WTC11 (cell line): ENCODE measurements around the gene METTL4. TPM values are rescaled to one million over a fixed set of nuclear protein-coding genes. Genes with fewer than 3 reads are reported as not detected.

ENCODE experiments used
- ATAC-seq: fragments of 200-7000 bp; cut with Tn5 transposase; 2 replicates; pipeline ENCODE4 v1.10.0; 2021; ENCODE audit warnings: mild to moderate bottlenecking, moderate library complexity
- CTCF ChIA-PET: fragments of 300-600 bp; sonication (Branson Sonifier 250); formaldehyde crosslinking; loops from one replicate; lab custom pipeline; 2021; ENCODE audit warnings: antibody characterized with exemption; lab: Charles Lee
- POLR2A ChIA-PET: fragments of 350-600 bp; sonication (Branson Sonifier 250); formaldehyde crosslinking; loops from one replicate; lab custom pipeline; 2021; ENCODE audit warnings: antibody characterized with exemption; lab: Charles Lee
- DNase-seq: peaks from one replicate; pipeline ENCODE4 v3.0.0; 2021; ENCODE audit warnings: low spot score
- H3K27ac Mint-ChIP-seq: 2 replicates; pipeline ENCODE4 v1.8.0; 2021; ENCODE audit warnings: mixed read lengths
- H3K27me3 Mint-ChIP-seq: 2 replicates; pipeline ENCODE4 v1.8.0; 2021; ENCODE audit warnings: low read depth, mild to moderate bottlenecking, moderate library complexity, mixed read lengths
- H3K36me3 Mint-ChIP-seq: 2 replicates; pipeline ENCODE4 v1.8.0; 2021; ENCODE audit warnings: mixed read lengths
- H3K4me1 Mint-ChIP-seq: 2 replicates; pipeline ENCODE4 v1.8.0; 2022; ENCODE audit warnings: mixed read lengths
- H3K4me3 Mint-ChIP-seq: 2 replicates; pipeline ENCODE4 v1.8.0; 2021; ENCODE audit warnings: mild to moderate bottlenecking, moderate library complexity, mixed read lengths
- H3K9me3 Mint-ChIP-seq: 2 replicates; pipeline ENCODE4 v1.8.0; 2021; ENCODE audit warnings: mixed read lengths
- AR ChIP-seq: fragments of 250-450 bp; sonication (Bioruptor Pico); IDR thresholded peaks from 2 replicates; pipeline ENCODE4 v1.9.0; 2021; ENCODE audit warnings: mild to moderate bottlenecking
- ELF4 ChIP-seq: sonication (generic); formaldehyde crosslinking; IDR thresholded peaks from 2 replicates; pipeline ENCODE4 v1.8.1; 2022; ENCODE audit warnings: low read depth, mild to moderate bottlenecking, moderate library complexity, missing genetic modification reagents
- FOXK1 ChIP-seq: sonication (generic); formaldehyde crosslinking; IDR thresholded peaks from 2 replicates; pipeline ENCODE4 v1.8.0; 2022; ENCODE audit warnings: mild to moderate bottlenecking, moderate library complexity, missing genetic modification reagents
- HMGXB4 ChIP-seq: sonication (generic); formaldehyde crosslinking; IDR thresholded peaks from 2 replicates; pipeline ENCODE4 v1.8.1; 2023; ENCODE audit warnings: mild to moderate bottlenecking, moderate library complexity, missing genetic modification reagents
- NFE2L1 ChIP-seq: sonication (generic); formaldehyde crosslinking; IDR thresholded peaks from 2 replicates; pipeline ENCODE4 v1.8.1; 2023; ENCODE audit warnings: missing genetic modification reagents
- PRDM15 ChIP-seq: sonication (generic); formaldehyde crosslinking; IDR thresholded peaks from 2 replicates; pipeline ENCODE4 v1.8.0; 2022; ENCODE audit warnings: missing genetic modification reagents
- RORB ChIP-seq: fragments of 250-450 bp; sonication (Bioruptor Pico); IDR thresholded peaks from 2 replicates; pipeline ENCODE4 v1.9.0; 2021; ENCODE audit warnings: mild to moderate bottlenecking
- TEAD1 ChIP-seq: sonication (generic); formaldehyde crosslinking; IDR thresholded peaks from 2 replicates; pipeline ENCODE4 v1.8.0; 2022; ENCODE audit warnings: mild to moderate bottlenecking, missing genetic modification reagents
- TP53 ChIP-seq: sonication (generic); formaldehyde crosslinking; IDR thresholded peaks from 2 replicates; pipeline ENCODE4 v1.8.1; 2023; ENCODE audit warnings: mild to moderate bottlenecking, missing genetic modification reagents
- USF1 ChIP-seq: sonication (generic); formaldehyde crosslinking; IDR thresholded peaks from 2 replicates; pipeline ENCODE4 v1.8.0; 2022; ENCODE audit warnings: mild to moderate bottlenecking, missing genetic modification reagents
- ZBTB43 ChIP-seq: sonication (generic); formaldehyde crosslinking; IDR thresholded peaks from 2 replicates; pipeline ENCODE4 v1.8.1; 2023; ENCODE audit warnings: mild to moderate bottlenecking, missing genetic modification reagents
- ZNF121 ChIP-seq: sonication (generic); formaldehyde crosslinking; IDR thresholded peaks from 2 replicates; pipeline ENCODE4 v1.8.0; 2023; ENCODE audit warnings: missing genetic modification reagents
- ZNF138 ChIP-seq: sonication (generic); formaldehyde crosslinking; conservative IDR thresholded peaks from 2 replicates; pipeline ENCODE4 v1.8.1; 2022; ENCODE audit warnings: mild to moderate bottlenecking, moderate library complexity, missing genetic modification reagents
- ZNF219 ChIP-seq: sonication (generic); formaldehyde crosslinking; IDR thresholded peaks from 2 replicates; pipeline ENCODE4 v1.8.0; 2023; ENCODE audit warnings: missing genetic modification reagents, mild to moderate bottlenecking, borderline replicate concordance
- ZNF416 ChIP-seq: fragments of 250-450 bp; sonication (Bioruptor Pico); IDR thresholded peaks from 2 replicates; pipeline ENCODE4 v1.9.0; 2021; ENCODE audit warnings: mild to moderate bottlenecking, inconsistent platforms
- total RNA-seq: library from RNA; stranded (reverse); gene quantifications from 3 replicates; pipeline ENCODE4 v1.2.3, GENCODE V29; 2021
- TF ChIP-seq, protein P1 (sequence below): sonication (generic); formaldehyde crosslinking; IDR thresholded peaks from 2 replicates; pipeline ENCODE4 v1.8.0; 2023; ENCODE audit warnings: mild to moderate bottlenecking, missing genetic modification reagents
- TF ChIP-seq, protein P2 (sequence below): sonication (generic); formaldehyde crosslinking; IDR thresholded peaks from 2 replicates; pipeline ENCODE4 v1.8.0; 2022; ENCODE audit warnings: mild to moderate bottlenecking, missing genetic modification reagents

Gene METTL4
- total RNA-seq, 1 experiment from 2014 or later, result 9.8 TPM

DNA sequence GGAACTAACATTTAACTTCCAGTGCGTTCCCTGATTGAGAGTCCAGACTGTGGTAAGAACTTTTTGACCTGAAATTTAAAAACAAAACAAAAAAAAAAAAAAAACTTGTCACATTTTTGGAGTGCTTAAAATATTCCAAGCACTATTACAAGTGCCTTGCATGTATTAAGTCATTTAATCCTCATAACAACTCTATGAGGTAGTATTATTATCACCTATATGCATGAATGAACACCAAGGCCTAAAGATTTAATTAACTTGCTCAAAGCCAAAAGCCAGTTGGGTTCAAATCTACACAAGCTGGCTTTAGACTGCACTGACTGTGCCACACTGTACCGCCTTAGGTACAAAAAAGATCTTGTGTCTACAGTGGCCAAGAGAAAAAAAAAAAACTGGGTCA is 35.2 kb downstream of the METTL4 start:
- CTCF ChIA-PET, result interaction anchor here (1.6 kb wide), 1 partner anchor 432 kb away, joined by 5 read pairs; no protein-coding TSS in a partner anchor
- no peak overlapping the region for H3K27ac Mint-ChIP-seq
- H3K4me3 Mint-ChIP-seq, result no peak overlapping the region
- TF ChIP-seq PRDM15 (no peak), HMGXB4 (CRISPR knock-in tag) (no peak), ELF4 (CRISPR knock-in tag) (no peak), ZBTB43 (CRISPR knock-in tag) (no peak), TEAD1 (CRISPR knock-in tag) (no peak), ZNF121 (CRISPR knock-in tag) (no peak)
- TF ChIP-seq, protein P1, sequence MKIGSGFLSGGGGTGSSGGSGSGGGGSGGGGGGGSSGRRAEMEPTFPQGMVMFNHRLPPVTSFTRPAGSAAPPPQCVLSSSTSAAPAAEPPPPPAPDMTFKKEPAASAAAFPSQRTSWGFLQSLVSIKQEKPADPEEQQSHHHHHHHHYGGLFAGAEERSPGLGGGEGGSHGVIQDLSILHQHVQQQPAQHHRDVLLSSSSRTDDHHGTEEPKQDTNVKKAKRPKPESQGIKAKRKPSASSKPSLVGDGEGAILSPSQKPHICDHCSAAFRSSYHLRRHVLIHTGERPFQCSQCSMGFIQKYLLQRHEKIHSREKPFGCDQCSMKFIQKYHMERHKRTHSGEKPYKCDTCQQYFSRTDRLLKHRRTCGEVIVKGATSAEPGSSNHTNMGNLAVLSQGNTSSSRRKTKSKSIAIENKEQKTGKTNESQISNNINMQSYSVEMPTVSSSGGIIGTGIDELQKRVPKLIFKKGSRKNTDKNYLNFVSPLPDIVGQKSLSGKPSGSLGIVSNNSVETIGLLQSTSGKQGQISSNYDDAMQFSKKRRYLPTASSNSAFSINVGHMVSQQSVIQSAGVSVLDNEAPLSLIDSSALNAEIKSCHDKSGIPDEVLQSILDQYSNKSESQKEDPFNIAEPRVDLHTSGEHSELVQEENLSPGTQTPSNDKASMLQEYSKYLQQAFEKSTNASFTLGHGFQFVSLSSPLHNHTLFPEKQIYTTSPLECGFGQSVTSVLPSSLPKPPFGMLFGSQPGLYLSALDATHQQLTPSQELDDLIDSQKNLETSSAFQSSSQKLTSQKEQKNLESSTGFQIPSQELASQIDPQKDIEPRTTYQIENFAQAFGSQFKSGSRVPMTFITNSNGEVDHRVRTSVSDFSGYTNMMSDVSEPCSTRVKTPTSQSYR (CRISPR knock-in tag), result no peak
- TF ChIP-seq, protein P2, sequence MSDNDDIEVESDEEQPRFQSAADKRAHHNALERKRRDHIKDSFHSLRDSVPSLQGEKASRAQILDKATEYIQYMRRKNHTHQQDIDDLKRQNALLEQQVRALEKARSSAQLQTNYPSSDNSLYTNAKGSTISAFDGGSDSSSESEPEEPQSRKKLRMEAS (CRISPR knock-in tag), result no peak
- TF ChIP-seq, all 79 proteins: peak for 0
- ATAC-seq (no peak), DNase-seq (no peak)
- no peaks in the 10 kb centered on the region for H3K27me3 Mint-ChIP-seq
- H3K9me3 Mint-ChIP-seq, result peaks cover 27% of the 10 kb centered on the region
- peaks cover 5% of the 10 kb centered on the region for H3K4me1 Mint-ChIP-seq
- POLR2A ChIA-PET, result no interaction called here
- H3K36me3 Mint-ChIP-seq, result peaks cover 20% of the 10 kb centered on the region

DNA sequence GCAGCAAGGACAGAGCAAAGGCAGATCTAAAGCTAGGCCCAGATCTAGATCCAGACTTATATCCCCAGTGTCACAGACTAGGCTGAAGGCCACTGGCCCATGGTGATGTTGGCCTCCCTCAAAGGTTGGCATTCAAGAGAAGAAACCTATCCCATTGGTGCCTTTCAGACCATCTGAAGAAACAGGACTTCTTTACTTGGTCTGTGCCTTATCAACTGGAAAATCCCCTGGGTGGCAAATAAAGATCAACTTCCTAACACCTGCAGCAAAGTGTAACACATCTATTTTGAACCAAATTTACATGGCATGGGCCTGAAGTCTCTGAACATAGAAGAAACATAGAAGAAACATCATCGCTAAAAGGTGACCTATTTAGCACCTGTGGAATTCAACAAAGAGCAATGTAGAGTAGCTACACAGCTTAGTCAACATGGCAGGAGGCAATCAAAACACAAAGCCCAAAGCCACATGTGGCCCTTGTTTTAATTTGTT is 35.8 kb downstream of the METTL4 start:
- no peak for TF ChIP-seq NFE2L1 (CRISPR knock-in tag)
- no peak for TF ChIP-seq ZNF219 (CRISPR knock-in tag)
- Mint-ChIP-seq H3K36me3 (peaks cover 20% of the 10 kb centered on the region), H3K27ac (no peak overlapping the region), H3K27me3 (no peaks in the 10 kb centered on the region), H3K9me3 (peaks cover 27% of the 10 kb centered on the region), H3K4me1 (peaks cover 1% of the 10 kb centered on the region), H3K4me3 (no peak overlapping the region)
- DNase-seq, result no peak
- ATAC-seq, result no peak; the same call in 1 of the 2 replicates
- CTCF ChIA-PET, result interaction anchor here (1.6 kb wide), 1 partner anchor 431 kb away, joined by 5 read pairs; no protein-coding TSS in a partner anchor
- POLR2A ChIA-PET, result no interaction called here

DNA sequence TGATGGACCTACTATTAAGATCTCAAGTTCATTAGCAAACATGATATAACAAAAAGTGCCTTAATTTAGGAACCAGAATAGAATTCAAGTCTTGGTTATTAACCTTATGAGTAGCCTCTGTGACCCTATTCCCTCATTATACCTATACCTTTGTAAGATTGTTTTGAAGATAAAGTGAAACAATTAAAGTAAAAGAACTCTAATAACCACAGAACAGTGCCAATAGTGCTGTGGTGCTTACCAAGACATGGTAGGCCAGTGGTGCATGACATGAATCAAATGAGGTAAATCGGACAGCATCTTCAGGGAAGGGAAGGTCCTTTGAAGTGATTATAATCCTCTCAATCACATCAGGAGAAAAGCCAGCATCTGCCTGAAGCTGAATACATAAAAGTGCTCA is 36.4 kb downstream of the METTL4 start:
- DNase-seq (no peak), ATAC-seq (no peak)
- H3K4me1 Mint-ChIP-seq, result no peaks in the 10 kb centered on the region
- no peak overlapping the region for H3K4me3 Mint-ChIP-seq
- peaks cover 27% of the 10 kb centered on the region for H3K9me3 Mint-ChIP-seq
- ChIA-PET POLR2A (no interaction called here), CTCF (interaction anchor here (0.7 kb wide), 1 partner anchor 13 kb away, joined by 3 read pairs; no protein-coding TSS in a partner anchor)
- H3K27me3 Mint-ChIP-seq, result no peaks in the 10 kb centered on the region
- H3K36me3 Mint-ChIP-seq, result peaks cover 20% of the 10 kb centered on the region
- H3K27ac Mint-ChIP-seq, result no peak overlapping the region
- TF ChIP-seq FOXK1, result no peak
- no peak for TF ChIP-seq USF1 (CRISPR knock-in tag)
- no peak for TF ChIP-seq ZNF416 (CRISPR knock-in tag)
- TF ChIP-seq ZBTB43 (CRISPR knock-in tag), result no peak
- TF ChIP-seq ZNF138, result no peak
- TF ChIP-seq TP53 (CRISPR knock-in tag), result no peak
- no peak for TF ChIP-seq RORB (CRISPR knock-in tag)
- TF ChIP-seq AR (CRISPR knock-in tag), result no peak
